ENCODE data around the gene CFAP97D1.

Gene CFAP97D1

DNA sequence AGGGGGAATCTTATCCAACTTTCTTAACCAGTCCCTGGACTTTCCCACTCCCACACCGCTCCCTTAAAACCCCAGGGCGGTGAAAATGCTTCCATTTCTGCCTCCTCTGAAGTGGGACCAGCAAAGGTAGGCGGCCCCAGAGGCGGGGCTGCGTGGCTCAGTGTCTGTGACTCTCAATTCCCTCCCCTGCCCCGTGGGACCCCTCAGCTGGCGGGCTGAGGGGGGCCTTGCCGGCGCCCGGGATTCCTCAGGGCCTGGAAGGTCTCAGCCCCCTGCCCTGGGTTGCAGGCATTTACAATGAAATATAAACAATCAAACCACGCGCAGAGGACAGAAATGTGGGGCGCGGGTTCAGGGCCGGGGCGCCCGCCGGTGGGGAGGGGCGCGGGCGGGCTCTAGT lies 25.3 kb upstream of the CFAP97D1 start:
- TF ChIP-seq SIN3A (IDR thresholded peaks at IDR 0.05; ENCODE audit: borderline replicate concordance, insufficient read depth, low read length) (no peak), FOXP2 (optimal IDR thresholded peaks at IDR 0.05; ENCODE audit: borderline replicate concordance, extremely low read depth, extremely low read length, insufficient read depth) (no peak), POLR2AphosphoS5 (IDR thresholded peaks at IDR 0.05; ENCODE audit: low read depth, low read length) (no peak), TAF1 (IDR thresholded peaks at IDR 0.05; ENCODE audit: borderline replicate concordance, insufficient read depth, low read length) (no peak)
- TF ChIP-seq, protein P1, sequence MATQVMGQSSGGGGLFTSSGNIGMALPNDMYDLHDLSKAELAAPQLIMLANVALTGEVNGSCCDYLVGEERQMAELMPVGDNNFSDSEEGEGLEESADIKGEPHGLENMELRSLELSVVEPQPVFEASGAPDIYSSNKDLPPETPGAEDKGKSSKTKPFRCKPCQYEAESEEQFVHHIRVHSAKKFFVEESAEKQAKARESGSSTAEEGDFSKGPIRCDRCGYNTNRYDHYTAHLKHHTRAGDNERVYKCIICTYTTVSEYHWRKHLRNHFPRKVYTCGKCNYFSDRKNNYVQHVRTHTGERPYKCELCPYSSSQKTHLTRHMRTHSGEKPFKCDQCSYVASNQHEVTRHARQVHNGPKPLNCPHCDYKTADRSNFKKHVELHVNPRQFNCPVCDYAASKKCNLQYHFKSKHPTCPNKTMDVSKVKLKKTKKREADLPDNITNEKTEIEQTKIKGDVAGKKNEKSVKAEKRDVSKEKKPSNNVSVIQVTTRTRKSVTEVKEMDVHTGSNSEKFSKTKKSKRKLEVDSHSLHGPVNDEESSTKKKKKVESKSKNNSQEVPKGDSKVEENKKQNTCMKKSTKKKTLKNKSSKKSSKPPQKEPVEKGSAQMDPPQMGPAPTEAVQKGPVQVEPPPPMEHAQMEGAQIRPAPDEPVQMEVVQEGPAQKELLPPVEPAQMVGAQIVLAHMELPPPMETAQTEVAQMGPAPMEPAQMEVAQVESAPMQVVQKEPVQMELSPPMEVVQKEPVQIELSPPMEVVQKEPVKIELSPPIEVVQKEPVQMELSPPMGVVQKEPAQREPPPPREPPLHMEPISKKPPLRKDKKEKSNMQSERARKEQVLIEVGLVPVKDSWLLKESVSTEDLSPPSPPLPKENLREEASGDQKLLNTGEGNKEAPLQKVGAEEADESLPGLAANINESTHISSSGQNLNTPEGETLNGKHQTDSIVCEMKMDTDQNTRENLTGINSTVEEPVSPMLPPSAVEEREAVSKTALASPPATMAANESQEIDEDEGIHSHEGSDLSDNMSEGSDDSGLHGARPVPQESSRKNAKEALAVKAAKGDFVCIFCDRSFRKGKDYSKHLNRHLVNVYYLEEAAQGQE (IDR thresholded peaks at IDR 0.05; ENCODE audit: insufficient read depth in 1 of 2, low read depth in 2 of 2, low read length in 2 of 2), result no peak

DNA sequence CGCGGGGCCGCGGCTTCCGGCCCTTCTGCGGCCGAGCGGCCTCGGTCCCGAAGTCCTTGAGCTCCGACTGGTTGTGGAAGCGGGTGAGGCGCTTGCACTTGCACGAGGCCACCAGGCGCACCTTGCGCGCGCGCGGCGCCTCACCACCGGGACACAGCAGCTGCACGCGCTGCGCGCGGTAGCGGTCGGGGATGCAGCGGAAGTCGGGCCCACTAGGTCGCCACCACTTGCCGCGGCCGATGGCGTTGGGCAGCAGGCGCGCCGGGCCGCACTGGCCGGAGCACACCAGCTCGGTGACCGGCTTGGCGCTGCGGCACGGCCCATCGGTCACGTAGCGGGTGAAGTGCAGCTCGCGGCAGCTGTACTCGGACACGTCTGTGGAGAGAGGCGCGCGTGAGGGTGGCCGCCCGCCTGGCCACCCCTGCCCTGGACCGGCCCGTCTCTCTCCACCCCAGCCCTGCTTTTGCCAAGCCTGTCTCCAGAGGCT lies 24.8 kb upstream of the CFAP97D1 start:
- TF ChIP-seq POLR2AphosphoS5 (IDR thresholded peaks at IDR 0.05; ENCODE audit: low read depth, low read length) (no peak), FOXP2 (optimal IDR thresholded peaks at IDR 0.05; ENCODE audit: borderline replicate concordance, extremely low read depth, extremely low read length, insufficient read depth) (no peak), SIN3A (IDR thresholded peaks at IDR 0.05; ENCODE audit: borderline replicate concordance, insufficient read depth, low read length) (no peak), TAF1 (IDR thresholded peaks at IDR 0.05; ENCODE audit: borderline replicate concordance, insufficient read depth, low read length) (no peak)
- TF ChIP-seq, protein P1 (IDR thresholded peaks at IDR 0.05; ENCODE audit: insufficient read depth in 1 of 2, low read depth in 2 of 2, low read length in 2 of 2), result no peak

DNA sequence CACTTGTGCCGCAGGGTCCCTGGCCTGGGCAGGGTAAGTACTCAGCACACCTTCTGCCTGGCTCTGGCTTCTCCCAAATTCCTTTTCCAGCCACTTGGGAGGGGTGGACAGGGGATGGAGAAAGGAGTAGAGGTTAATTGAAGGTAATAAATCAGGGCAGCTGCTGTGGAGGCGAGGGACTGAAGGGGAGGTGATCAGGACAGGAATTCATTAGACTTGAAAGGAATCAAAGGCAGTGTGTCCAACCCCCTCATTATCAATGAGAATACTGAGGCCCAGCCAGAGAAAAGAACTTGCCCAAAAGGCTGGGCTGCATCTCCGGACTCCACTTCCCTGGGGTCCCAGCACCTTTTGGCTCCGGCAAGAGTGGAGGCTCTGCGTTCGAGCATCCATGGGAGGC lies 24.0 kb upstream of the CFAP97D1 start:
- TF ChIP-seq FOXP2 (optimal IDR thresholded peaks at IDR 0.05; ENCODE audit: borderline replicate concordance, extremely low read depth, extremely low read length, insufficient read depth), result no peak
- TF ChIP-seq POLR2AphosphoS5 (IDR thresholded peaks at IDR 0.05; ENCODE audit: low read depth, low read length), result no peak
- TF ChIP-seq, protein P1 (IDR thresholded peaks at IDR 0.05; ENCODE audit: insufficient read depth in 1 of 2, low read depth in 2 of 2, low read length in 2 of 2), result no peak
- TF ChIP-seq SIN3A (IDR thresholded peaks at IDR 0.05; ENCODE audit: borderline replicate concordance, insufficient read depth, low read length), result no peak
- no peak for TF ChIP-seq TAF1 (IDR thresholded peaks at IDR 0.05; ENCODE audit: borderline replicate concordance, insufficient read depth, low read length)

DNA sequence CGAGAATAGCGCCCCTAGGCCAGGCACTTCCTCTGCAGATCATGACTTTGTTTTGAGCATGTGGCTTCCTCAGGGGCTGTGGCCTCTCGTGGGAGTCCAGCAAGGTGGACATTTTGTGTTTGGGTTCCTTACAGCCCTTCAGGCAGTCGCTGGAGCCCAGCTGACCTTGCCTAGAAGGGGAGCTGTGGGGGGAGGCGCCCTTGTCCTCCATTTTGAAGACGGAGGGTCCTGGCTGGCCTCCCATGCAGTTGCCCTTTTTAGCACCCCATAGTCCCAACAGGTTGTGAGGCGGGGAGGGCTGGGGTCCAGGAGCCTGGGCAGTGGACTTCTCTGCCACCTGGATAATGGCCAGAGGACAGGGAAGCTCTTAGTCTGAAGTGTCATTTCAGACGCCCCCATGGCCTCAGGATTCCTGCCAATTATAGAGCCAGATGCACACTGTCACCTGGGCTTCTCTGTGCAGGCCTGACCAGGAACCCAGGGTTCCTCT lies 23.0 kb upstream of the CFAP97D1 start:
- TF ChIP-seq FOXP2 (optimal IDR thresholded peaks at IDR 0.05; ENCODE audit: borderline replicate concordance, extremely low read depth, extremely low read length, insufficient read depth) (no peak), POLR2AphosphoS5 (IDR thresholded peaks at IDR 0.05; ENCODE audit: low read depth, low read length) (no peak), TAF1 (IDR thresholded peaks at IDR 0.05; ENCODE audit: borderline replicate concordance, insufficient read depth, low read length) (no peak), SIN3A (IDR thresholded peaks at IDR 0.05; ENCODE audit: borderline replicate concordance, insufficient read depth, low read length) (no peak)
- TF ChIP-seq, protein P1 (IDR thresholded peaks at IDR 0.05; ENCODE audit: insufficient read depth in 1 of 2, low read depth in 2 of 2, low read length in 2 of 2), result no peak

Data from PFSK-1 (cell line).